Measurements from ENCODE around the gene PIK3IP1.
A peak's percentile ranks its signal among the peaks of the same experiment; 100 is the strongest.
"Not testable (repeated sequence)": the region's sequence is repeated elsewhere in the genome, so short reads cannot be mapped to it uniquely, and the experiment has no call there.

Gene PIK3IP1

DNA sequence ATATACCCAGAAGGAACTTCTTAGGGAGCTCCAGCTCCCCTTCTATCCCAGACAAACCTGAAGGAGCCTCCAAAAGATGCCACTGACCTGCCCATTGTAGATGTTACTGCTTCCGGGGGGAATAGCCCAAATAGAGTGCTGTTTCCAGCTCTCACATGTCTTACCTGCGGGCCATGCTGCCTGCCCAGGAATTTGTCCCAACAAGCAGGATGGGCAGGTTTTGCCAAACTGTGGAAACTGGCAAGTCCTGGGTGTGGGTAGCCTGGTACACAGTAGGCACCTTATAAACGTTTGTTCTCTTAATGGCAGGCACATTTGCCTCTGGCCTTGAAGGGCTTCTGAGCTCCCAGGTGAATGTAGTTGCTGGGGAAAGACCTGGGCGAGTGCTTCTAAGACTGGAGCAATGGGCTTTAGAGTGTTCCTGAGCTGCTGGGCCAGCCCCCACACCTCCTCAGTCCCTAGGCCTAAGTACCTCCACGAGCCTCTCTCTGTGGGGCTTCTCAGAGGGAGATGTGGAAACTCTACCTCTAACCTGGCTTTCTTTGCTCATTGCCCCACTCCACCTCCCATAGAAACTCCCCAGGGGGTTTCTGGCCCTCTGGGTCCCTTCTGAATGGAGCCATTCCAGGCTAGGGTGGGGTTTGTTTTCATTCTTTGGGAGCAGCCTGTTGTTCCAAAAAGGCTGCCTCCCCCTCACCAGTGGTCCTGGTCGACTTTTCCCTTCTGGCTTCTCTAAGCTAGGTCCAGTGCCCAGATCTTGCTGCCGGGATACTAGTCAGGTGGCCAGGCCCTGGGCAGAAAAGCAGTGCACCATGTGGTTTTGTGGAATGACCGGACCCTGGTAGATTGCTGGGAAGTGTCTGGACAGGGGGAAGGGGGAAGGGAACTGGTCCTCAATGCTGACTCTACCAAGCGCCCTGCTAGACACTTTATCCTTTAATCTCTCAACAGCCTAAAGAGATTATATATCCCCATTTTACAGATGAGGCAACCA lies 43.0 kb downstream of the PIK3IP1 start:
- DNase-seq (ENCODE audit: low read depth), result no peak

DNA sequence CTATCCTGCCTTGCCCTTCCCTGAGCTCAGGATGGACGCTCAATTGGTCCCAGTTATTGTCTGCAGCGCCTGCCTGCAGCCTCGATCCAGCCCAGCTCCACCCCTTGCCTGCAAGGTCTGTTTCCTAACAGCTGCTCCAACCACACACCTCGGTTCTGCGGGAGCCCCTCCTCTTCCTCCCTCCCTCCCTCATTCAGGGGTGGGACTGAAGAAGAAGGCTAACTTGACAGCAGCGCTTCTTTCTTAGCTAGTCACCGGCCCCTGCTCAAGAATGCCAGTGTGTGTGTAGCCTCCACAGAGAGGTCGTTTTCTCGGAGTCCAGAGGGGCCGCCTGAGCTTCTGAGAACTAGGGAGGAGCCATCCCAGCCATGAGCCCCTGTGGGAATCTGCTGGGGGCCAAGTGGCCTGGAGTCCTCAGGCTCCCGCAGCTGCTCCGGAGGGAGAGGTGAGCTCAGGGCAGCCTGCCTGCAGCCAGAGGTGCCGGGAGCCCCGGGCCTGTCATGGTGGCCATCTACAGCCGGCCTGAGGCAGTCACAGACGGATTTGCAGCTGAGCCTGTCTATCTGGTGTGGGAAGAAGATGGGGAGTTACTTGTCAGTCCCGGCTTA lies 44.0 kb downstream of the PIK3IP1 start:
- DNase-seq (ENCODE audit: low read depth), result peak; percentile 26

DNA sequence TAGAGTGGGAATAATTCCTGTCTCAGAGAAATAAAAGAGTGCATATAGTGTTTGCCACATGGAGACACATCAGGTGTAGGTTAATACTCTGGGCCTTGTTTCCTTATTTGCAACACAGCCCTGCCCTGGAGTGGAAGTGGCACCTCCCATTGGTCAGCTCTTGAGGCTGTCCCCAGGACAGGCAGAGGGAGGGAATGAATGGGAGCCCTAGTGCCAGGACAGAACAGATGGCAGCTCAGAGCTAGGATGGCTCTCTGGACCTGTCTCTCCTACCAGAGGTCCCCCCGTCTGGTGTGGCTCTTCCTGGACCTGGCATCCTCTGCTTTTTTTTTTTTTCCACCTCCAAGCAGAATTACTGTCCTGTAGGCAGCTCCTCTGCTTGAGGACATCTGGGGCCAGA lies 44.6 kb downstream of the PIK3IP1 start:
- DNase-seq (ENCODE audit: low read depth), result no peak

DNA sequence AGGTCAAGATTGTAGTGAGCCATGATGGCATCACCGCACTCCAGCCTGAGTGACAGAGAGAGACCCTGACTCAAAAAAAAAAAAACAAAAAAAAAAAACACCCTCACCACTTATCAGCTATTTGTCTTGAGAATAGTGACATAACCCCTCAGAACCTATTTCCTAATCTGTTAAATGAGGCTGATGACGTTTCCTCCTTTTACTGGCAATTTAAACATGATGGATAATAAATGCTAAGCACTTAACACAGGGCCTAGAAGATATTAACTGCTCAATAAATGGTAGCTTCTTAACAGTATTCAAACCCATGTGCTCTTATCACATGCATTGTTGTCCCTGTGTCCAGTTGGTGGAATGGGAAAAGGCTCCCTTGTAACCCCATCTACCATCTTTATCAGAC lies 45.6 kb downstream of the PIK3IP1 start:
- no peak for DNase-seq (ENCODE audit: low read depth)

DNA sequence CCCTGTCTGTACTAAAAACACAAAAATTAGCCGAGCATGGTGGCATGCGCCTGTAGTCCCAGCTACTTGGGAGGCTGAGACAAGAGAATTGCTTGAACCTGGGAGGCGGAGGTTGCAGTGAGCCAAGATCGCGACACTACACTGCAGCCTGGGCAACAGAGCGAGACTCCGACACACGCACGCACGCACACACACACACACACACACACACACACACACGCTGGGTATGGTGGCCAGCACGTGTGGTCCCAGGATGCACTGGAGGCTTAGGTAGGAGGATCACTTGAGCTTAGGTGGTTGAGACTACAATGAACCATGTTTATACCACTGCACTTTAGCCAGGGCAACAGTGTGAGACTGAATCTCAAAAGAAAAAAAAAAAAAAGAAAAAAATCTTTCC lies 46.3 kb downstream of the PIK3IP1 start:
- not testable (repeated sequence) for DNase-seq (ENCODE audit: low read depth)

DNA sequence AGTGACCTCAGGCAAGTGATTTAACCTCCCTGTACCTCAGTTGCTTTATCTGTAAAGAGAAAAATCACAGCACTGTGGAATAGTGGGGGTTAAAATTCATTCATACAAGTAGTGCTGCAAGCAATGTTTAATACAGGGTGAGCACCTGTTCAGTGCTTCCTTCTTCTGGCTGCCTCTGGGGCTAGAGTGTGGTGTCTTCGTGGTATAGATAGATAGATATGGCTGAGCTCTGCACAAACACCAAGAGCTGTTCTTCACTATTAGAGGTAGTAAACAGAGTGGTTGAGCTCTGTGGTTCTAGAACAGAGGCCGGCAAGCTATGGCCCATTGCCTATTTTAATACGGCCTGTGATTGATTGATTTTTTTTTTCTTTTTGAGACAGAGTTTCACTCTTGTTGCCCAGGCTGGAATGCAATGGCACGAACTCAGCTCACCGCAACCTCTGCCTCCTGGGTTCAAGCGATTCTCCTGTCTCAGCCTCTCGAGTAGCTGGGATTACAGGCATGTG lies 47.3 kb downstream of the PIK3IP1 start:
- DNase-seq (ENCODE audit: low read depth), result no peak

DNA sequence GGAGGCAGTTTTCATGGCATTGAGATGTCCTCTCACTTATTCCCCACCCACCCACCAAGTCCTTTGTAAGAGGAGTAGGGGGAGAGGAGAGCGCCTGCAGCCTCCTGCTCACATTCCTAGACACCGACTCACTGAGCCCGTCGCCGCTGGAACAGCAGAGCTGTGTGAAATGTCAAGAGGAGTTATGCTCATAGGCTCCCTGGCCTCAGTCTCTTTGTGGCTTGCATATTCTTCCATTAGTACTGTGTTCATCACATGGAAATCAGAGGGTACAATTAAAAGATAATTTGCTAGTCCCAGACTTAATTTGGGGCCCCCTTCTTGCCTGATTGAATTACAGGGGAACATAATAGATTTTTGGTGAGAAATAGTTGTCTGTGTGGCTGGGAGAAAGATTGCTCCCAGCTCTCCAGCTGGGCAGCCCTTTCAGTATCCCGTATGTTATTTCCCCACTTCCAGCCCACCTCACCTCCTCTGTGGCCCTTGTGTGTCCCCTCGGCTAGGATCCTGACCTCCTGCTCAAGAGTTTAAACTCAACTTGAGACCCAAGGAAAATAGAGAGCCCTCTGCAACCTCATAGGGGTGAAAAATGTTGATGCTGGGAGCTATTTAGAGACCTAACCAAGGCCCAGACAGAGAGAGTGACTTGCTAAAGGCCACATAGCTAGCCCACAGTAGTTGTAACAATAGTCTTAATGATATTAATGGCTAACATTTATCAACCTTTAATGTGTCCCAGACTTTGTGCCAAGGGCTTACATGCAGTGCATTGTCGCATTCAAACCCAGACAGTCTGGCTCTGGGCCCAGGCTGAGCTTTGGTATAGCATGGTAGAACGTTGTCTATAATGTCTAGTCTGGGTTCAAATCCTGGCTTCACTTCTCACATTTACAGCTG lies 48.0 kb downstream of the PIK3IP1 start:
- no peak for DNase-seq (ENCODE audit: low read depth)

DNA sequence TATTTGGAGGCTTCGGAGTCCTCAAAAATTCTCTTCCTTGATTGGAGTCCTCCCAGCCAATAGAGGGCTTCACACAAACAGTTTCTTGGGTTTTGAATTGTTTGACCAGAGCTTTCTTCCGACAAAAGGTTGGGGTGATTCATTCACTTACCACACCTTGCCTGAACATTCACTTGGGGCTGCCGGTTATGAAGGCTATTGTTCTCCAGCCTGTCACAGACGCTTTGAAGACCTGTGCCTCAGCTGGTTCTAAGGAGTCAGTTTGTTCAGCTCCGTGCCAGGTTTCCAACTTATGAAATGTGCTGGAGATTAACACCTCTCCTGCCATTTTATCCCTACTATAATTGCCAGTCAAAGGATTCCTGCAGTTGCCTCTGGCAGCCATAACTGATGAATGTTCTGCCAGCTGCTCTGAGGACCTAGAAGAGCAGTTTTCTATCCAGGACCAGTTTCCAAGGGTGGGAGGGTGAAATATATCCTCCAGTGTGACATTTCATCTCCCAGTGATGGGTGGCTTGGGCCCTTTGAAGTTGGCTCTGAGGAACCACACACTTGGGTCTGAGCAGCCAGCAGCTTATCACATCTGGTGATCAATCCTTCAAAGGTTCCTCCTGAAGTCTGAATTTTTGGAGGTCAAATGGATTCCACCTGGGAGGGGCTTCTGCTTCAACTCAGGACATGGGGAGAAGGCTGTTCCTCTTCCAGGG lies 48.8 kb downstream of the PIK3IP1 start:
- no peak for DNase-seq (ENCODE audit: low read depth)

DNA sequence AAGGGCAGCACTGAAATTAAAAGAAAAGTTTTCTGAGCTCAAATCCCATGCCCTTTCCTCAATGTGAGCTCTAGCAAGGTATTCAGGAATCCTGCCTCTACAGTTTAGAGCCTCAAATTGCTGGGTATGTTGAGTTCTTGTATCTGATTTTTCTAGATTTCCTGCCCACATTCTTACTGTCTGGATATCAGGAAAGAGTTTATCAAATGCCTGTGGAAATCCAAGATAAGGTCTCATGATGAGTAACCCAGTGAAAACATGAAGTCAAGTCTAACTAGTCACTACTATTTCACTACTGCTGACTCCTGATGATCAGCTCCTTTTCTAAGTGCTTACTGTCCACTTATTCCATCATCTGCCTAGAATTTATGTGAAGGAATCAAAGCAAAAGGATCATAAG lies 50.4 kb downstream of the PIK3IP1 start:
- DNase-seq (ENCODE audit: low read depth), result no peak

DNA sequence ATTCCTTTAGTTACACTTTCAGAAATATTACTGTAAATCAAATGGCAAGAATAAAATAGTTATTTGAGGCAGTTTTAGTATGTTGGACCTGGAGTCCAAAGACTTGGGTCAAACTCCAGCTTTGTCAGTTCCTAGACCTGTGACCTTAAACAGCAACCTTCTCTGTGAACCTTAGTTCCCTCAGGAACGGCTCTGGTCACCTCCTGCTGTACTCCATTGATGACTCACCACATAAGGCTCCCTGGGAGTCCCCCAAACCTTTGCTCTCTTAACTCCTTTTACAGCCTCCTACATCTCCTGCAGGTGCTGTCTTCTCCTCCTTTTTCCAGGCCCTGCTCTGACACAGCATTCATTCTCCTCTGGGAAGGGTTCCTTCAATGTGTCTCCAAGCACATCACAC lies 51.1 kb downstream of the PIK3IP1 start:
- DNase-seq (ENCODE audit: low read depth), result no peak

DNA sequence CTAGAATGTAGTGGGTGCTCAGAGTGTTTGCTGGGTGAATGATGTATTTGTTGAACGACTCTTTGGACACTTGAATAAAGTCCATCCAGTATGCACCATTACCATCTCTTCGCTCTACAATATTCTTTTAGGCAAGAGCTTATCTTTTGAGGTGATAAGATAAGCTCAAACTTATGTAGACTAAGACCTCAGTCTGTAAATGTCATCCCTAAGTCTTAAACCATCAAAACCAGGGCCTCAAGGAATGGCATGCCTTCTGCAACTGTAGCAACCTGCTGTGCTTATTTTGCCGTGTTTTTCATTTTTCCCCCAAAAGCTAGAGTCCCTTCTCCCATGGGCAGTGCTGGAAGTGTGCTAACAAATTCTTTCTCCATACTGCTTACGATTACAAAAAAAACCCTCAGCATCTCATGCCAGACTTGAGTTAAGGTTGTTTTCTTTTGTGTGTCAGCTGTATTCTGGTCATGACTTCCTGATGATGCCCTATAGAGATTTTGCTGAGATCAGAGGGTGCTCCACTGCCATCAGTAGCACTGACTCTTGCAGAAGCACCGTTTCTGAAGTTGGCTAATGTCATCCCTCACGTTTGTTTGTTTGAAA lies 52.4 kb downstream of the PIK3IP1 start:
- DNase-seq (ENCODE audit: low read depth), result no peak

DNA sequence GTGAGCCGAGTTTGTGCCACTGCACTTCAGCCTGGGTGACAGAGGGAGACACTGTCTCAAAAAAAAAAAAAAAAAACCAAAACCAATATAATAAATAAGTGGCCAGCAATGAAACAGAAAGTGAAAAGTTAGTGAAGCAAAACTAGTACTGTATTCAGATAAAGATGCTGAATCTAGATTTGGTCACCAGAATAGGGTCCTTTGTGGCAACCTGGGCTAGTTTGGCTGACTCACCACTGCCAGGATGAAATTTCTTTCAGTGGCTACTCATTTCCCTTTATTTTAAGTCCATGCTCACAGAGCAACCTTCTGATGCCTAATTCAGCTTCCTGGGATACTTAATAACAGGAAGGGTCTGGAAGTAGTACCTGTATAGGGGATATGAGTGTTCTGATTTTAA lies 54.2 kb downstream of the PIK3IP1 start:
- DNase-seq (ENCODE audit: low read depth), result no peak

DNA sequence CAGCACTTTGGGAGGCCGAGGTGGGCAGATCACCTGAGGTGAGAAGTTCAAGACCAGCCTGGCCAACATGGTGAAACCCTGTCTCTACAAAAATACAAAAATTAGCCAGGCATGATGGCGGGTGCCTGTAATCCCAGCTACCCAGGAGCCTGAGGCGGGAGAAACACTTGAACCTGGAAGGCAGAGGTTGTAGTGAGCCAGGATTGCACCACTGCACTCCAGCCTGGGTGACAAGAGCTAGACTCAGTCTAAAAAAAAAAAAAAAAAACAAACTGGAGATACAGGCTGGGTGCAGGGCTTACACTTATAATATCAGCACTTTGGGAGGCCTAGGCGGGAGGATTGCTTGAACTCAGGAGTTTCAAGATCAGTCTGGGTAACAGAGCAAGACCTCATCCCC lies 56.2 kb downstream of the PIK3IP1 start:
- not testable (repeated sequence) for DNase-seq (ENCODE audit: low read depth)

DNA sequence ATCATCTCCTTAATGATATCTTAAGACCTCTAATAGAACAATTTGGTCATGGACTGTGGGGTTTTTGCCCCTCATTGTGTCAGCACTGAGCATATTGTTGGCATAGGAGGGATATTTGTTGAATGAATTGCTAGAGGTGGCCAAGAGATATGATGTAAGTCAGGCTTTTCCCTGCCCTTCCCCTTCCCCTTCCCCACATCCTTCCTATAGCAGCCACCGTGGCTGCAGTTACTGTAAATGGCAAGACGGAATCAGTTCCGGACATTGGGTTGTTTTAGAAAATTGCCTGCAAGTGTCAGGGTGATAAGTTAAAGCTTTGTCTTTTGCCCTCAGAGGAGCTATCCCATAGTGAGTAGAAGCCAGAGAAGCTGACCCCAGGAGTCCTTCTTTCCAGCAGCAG lies 57.2 kb downstream of the PIK3IP1 start:
- no peak for DNase-seq (ENCODE audit: low read depth)

DNA sequence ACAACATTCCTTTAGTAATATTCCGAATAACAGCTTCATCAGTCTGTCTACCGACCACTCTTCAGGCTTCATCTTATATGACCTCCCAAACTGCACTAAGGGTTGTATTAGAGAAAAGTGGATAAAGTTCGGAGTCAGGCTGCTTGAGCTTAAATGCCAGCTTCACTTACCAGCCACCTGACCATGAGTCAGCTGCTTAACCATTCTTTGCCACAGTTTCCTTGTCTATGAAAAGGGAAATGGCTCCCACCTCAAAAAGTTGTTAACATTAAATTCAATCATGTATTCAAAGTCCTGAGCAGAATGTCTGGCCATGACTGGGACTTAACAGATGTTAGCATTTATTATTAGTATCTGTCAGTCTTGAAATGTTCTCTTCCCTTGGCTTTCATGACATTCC lies 59.3 kb downstream of the PIK3IP1 start:
- no peak for DNase-seq (ENCODE audit: low read depth)
